GM19240 (cell line): ENCODE results near the gene GRN.
"Not testable (repeated sequence)": the region's sequence is repeated elsewhere in the genome, so short reads cannot be mapped to it uniquely, and the experiment has no call there.

ENCODE experiments used
- DNase-seq: peaks from one replicate; pipeline ENCODE4 v3.0.0; 2011; ENCODE audit warnings: low spot score; ENCODE audit not compliant: insufficient read length

Gene GRN

GRCh38 chr17:44321246-44322120, 23.6 kb upstream of the GRN start:
- DNase-seq, result no peak

- no peak for DNase-seq
These were observed 22.7 kb upstream of the GRN start for GRCh38 chr17:44322236-44322895.

- no peak for DNase-seq
These were observed 21.6 kb upstream of the GRN start for GRCh38 chr17:44323359-44324091.

- no peak for DNase-seq
These were observed 21.0 kb upstream of the GRN start for GRCh38 chr17:44324092-44324570.

- DNase-seq, result peak; percentile 60
These were observed 20.4 kb upstream of the GRN start, which contains the start of gene SLC25A39 for GRCh38 chr17:44324571-44325275. TSS of gene SLC25A39 (minus strand) at chr17:44324823. CDS start at chr17:44323562, 1,261 bp downstream.

GRCh38 chr17:44326861-44327444, 18.1 kb upstream of the GRN start:
- peak; percentile 91 for DNase-seq

GRCh38 chr17:44327715-44328449, 17.2 kb upstream of the GRN start:
- DNase-seq, result no peak

GRCh38 chr17:44329516-44329915, 15.6 kb upstream of the GRN start:
- not testable (repeated sequence) for DNase-seq

- DNase-seq, result not testable (repeated sequence)
These were observed 14.8 kb upstream of the GRN start for GRCh38 chr17:44330263-44330662.

- peak; percentile 77 for DNase-seq
These were observed 13.8 kb upstream of the GRN start for GRCh38 chr17:44331249-44331760.

GRCh38 chr17:44333371-44333770, 11.7 kb upstream of the GRN start:
- no peak for DNase-seq

- no peak for DNase-seq
These were observed 10.8 kb upstream of the GRN start for GRCh38 chr17:44334315-44334714.

- DNase-seq, result no peak
These were observed 10.4 kb upstream of the GRN start for GRCh38 chr17:44334727-44335126.

GRCh38 chr17:44335564-44335963, 9.5 kb upstream of the GRN start:
- no peak for DNase-seq

GRCh38 chr17:44335968-44336367, 9.1 kb upstream of the GRN start:
- no peak for DNase-seq

- DNase-seq, result no peak
These were observed 6.4 kb upstream of the GRN start for GRCh38 chr17:44338702-44339101.

GRCh38 chr17:44340553-44340952, 4.5 kb upstream of the GRN start:
- not testable (repeated sequence) for DNase-seq

GRCh38 chr17:44343510-44344209, 1.4 kb upstream of the GRN start:
- no peak for DNase-seq

GRCh38 chr17:44345454-44346026, 438 bp downstream of the GRN start:
- no peak for DNase-seq
